ENCODE measurements around the gene SCN2A.

SCN2A gene

DNA sequence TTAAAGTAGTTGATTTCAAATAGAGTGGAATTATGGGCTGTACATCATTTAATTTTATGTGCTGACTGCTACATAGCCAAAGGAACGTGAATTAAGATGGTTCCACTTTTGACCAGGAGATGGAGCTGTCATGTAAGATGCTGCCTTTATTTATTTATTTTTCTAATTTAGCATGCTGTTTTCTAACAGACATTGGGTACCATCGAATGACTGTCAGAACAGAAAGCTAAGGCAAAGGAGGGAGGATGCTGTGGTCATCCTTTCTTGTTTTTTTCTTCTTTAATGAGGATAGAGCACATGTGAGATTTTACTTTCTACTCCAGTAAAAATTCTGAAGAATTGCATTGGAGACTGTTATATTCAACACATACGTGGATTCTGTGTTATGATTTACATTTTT is at the start of gene SCN2A:
SCN2A (plus strand) TSS at position 185 of the 400 bp plus-strand sequence. CDS start 56,410 bp downstream, outside the sequence.
- DNase-seq (ENCODE audit: low read depth in 4 of 4, low spot score in 1 of 4) = no peak

DNA sequence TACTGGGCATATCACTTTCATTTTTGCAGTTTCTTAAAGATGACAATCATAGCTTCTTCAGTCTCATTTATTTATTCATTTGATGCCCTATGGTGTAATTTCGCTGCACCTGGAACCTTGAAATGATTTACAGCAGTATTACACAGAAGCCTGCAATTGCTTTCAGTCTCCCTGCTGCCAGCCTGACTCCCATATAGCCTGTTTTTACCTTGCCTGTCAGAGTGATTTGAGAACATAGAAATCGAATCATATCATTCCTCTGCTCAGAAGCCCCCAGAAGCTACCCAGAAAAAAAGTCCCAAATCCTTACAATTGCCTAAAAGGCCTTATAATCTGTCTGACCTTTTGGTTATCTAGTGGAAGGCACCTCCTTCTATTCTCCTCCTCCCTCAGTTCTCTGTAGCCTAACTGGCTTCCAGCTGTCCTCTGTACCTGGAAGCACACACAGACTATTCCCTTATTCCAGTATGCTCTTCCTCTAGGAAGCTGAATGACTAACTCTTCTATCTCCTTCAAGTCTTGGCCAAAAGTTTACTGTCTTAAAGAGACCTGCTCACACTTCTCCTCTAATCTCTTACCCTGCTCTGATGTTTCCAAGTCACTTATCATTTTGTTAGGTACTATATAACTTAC is 48.0 kb upstream of the SCN2A start:
- DNase-seq (ENCODE audit: low read depth in 4 of 4, low spot score in 1 of 4) = no peak

DNA sequence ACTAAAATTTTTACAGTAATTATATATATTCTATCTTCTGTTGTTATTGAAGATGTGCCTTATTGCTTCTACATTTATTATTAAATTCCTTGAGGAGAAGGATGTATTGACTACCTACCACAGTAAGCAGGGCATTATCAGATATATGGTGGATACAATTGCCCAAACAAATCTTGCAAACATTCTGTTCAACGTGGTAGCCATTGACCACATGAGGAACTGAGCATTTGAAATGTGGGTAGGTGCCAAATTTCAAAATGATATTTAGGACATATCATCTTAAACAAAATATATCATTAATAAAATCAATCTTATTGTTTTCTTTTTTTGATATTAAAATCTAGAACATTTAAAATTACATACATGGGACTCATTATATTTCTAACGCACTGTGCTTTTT is 46.5 kb upstream of the SCN2A start:
- no peak for DNase-seq (ENCODE audit: low read depth in 4 of 4, low spot score in 1 of 4)

DNA sequence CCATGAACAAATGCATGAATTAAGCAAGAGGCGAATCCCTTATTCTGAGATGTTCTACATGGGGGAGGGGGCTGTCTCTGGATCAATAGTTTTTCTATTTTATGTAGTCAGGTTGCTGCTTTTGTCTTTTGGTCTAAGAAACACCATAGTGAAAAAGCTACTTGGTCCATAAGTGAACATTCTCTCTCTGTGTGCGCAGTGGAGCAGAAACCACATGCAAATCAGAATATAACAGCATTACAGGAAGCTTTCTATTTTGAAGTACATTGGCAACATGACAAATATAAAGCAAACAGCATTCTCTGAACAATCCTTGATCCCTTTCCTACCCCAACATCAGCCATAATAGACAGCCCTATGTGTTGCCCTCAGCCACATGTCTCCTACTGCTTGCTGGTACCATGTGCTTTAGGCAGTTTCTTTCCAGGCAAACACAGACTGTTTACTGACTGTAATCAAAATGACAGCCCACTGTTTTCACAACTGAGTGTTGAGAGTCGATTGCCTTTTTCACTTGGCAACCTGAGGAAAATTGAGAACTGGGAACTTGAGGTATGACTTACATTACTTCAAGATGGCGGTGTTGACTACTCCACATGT is 45.9 kb upstream of the SCN2A start:
- DNase-seq (ENCODE audit: low read depth in 4 of 4, low spot score in 1 of 4) = no peak

DNA sequence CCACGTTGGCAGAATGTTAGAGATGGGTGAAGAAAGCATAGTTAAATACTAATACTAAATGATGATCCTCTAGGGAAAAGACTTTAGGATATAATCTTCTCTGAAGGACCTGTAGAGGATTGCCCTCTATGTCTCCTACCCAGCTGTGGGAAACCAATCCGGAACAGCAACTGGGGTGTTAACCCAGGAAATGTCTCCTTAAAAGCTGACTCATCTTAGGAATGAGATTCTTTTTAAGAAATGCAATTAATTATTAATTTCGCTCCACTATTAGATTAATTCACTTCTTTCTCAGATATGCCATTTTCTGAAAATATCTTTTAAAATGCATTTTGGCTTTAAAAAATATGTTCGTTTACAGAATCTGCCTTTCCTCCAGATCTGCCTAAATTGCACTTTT is 42.8 kb upstream of the SCN2A start:
- no peak for DNase-seq (ENCODE audit: low read depth in 4 of 4, low spot score in 1 of 4)

DNA sequence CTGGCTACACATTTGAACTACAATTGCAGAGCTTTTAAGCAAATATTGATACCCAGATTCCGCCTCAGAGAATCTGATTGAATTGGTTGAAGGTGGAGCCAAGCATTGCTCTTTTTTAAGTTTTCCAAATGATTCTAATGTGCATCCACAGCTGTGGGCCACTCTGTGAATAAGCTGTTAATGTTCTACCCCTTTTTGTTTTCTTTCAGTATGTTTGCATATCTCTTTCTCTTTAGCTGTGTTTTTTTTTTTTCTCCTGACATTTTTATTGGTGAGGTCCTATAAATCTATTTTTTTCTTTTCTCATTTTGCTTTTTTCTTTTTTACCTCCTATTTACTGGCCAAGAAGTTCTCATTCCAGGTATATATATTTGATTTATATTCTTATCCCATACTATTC is 41.9 kb upstream of the SCN2A start:
- DNase-seq (ENCODE audit: low read depth in 4 of 4, low spot score in 1 of 4) = no peak

DNA sequence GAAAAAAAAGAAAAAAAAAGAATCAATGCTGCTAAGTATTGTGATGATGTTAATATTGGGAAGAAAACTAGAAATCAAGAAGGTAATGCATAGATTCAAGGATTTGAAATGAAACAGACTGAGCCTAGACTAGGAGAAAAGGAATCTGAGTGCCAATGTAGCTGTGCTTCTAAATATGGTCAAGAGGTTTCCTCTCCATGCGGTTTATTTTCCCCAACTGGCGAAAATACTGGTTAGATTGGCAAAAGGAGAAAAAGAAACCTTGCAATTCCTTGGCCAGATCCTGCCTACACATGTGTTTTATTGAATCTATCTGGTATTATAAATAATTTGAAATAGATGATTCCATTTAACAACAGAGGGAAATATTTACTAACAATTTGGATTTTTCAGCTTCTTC is 41.0 kb upstream of the SCN2A start:
- no peak for DNase-seq (ENCODE audit: low read depth in 4 of 4, low spot score in 1 of 4)

DNA sequence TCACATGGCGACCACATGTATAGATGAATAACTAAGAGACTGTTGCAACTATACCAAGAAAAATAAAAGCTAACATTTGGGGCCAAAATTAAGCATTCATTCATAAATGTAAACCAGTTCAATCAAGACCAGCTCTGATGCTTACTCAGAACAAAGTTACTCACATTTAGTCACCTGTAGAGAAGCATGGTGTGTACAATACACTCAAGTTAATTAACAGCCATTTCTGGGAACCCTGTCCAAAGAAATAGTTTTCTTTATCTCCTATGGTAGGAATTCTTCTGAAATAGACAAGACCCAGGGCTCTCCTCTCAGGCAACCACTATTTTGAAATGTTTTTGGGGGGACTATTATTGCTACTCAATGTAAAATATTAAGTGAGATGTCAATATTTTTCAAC is 37.0 kb upstream of the SCN2A start:
- DNase-seq (ENCODE audit: low read depth in 4 of 4, low spot score in 1 of 4) = no peak

DNA sequence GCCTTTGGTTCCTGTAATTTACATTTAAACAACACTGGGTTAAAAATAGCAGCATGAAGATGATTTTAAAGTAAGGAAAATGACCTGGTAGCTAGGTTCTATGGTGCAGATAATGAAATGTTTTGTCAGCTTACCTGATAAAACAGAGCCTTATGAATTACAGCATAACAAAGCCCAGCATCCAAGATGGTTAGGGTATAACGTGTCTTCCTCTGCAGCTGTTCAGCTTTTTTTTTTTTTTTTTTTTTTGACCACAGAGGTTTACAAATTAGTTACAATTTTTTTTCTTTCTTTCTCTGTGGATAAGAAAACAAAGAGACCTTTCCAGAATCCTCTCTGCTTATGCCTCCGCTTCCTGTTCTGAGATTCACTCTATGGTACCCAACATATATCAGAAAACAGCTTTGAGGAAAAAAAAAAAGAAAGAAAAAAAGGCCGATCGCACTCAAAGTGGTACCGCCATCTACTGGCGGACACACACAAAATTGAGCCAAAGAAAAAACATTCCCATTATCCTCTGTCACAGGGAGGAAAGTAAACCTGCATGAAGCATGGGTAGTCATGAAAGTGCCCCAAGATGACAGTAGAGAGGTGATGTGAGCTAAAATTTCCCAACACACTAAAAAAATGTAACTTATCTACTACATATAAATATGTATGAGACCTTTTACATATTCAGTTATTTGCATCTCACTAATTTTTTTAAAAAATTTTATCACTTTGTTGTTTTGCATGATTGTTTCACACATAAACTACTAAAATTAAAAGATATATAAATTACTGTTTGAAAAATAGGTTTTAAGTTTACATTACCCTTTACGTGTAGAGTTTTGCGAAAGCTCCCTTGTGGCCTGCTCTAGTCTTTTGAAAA is 35.3 kb upstream of the SCN2A start, which contains the start of gene SCN3A:
SCN3A (minus strand) TSS at position 362 of the 871 bp plus-strand sequence. CDS start 27,656 bp downstream, outside the sequence.
- no peak for DNase-seq (ENCODE audit: low read depth in 4 of 4, low spot score in 1 of 4)

DNA sequence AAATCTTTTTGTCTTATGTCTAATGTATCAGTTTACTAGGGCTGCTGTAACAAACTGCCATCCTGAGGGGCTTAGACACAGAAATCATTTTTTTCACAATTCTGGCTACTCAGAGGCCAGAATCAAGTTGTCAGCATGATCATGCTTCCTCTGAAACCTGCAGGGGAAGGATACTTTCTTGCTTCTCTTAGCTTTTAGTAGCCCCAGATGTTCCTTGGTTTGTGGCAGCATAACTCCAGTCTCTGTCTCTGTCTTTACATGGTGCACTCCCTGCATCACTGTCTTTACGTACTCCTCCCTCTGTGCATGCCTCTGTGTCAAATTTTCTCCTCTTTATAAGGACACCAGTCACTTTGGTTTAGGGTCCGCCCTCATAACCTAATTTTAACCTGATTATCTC is 33.3 kb upstream of the SCN2A start:
- no peak for DNase-seq (ENCODE audit: low read depth in 4 of 4, low spot score in 1 of 4)

DNA sequence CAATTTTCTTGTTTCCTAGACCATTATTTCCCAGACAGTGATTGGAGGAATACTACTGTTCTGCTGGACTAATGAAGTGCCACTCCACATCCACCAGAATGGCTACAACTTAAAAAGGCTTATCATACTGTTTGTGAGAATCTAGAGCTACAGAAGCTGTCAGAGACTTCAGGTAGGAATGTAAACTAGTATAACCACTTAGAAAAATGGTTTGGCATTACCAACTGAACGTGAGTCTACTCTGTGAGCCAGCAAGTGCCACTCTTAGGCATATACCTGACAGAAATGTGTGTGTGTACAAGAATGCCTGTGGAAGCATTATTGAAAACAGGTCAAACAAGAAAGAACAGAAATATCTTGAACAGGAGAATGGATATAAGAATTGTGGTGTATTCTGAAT is 31.1 kb upstream of the SCN2A start:
- no peak for DNase-seq (ENCODE audit: low read depth in 4 of 4, low spot score in 1 of 4)

DNA sequence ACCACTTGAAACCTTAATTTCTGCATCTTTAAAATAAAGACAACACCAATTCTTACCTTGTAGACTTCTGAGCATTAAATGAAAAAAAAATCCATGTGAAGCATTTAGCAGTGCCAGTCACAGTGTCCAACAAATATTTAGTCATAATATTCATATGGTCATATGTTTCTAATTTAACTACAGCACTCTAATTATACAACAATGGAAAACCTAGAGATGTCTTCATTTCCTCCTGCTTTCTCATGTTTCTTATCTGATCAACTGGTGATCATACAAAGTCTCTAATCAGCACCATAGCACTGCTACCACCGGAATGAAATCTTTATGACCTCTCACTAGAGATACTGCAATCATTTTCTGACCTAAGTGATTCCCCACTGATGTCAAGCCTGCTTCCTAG is 25.1 kb upstream of the SCN2A start:
- no peak for DNase-seq (ENCODE audit: low read depth in 4 of 4, low spot score in 1 of 4)

DNA sequence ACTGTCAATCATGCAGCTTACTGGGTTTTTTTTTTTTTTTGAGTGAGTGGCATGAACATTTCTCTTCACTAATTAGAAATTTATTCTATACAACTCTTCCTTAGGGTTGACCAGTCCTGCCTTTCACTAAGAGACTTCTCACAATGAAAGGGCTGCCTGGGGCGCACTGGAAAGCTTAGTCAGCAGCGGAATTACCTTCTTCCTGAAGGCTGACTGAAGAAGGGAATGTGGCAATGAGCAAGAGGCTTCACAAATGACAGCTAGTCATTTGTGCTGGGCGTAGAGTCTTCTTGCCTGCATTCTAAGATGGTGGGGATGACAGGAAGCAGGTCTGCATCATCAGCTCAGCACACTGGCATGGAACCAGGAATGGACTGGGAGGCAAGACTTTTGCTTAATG is 19.7 kb upstream of the SCN2A start:
- DNase-seq (ENCODE audit: low read depth in 4 of 4, low spot score in 1 of 4) = no peak

DNA sequence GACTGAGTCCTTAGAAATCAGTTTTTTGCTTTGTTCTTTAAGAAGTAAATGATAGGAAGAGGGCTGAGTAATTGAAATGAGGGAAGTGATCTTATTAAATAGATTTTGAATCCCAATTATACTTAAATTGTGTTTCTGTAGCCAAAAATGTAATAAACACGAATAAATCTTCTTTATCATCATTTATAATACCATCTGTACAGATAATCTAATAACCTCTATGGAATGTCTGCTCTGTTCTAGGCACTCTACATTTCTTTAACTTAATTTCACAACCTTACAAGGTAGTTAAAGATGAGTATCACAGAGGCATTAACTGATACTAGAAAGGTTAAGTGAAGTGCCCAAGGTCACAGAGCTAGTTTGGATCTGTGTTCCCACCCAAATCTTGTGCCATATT is 14.3 kb upstream of the SCN2A start:
- DNase-seq (ENCODE audit: low read depth in 4 of 4, low spot score in 1 of 4) = no peak

DNA sequence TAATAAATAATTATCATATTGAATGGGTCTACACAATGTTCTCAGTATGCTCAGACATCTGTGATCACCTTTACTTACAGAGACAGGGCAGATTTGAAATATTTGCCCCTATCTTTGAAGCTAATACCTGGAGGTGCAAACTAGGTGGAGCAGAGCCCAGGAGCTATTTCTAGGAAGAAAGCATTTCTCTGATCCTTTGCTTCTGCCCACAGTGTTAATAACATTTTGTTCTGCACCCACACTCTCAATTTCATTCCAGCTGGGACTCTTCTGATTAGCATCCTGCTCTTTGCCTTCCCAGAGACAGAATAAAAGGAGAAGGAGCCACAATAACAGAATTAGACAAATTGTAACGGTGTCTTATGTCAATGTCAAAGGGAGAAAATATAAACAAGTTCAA is 11.6 kb upstream of the SCN2A start:
- DNase-seq (ENCODE audit: low read depth in 4 of 4, low spot score in 1 of 4) = no peak

DNA sequence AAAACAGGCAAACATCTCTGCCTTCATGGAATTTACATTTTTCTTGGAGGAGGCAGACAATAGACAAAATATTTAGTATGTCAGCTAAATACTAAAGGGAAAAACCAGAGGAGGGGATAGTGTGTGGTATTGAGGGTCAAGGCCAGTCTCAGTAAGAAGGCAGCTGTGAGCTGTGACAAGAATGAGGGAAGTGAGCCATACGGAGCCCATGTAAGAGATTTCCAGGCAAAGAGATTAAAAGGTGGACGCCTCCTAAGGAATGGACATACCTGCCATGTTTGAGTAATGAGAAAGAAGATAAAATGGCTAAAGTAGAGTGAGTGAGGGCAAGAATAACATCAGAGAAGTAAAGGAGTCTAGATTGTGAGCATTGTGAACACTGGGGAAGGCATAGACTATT is 2.2 kb upstream of the SCN2A start:
- DNase-seq (ENCODE audit: low read depth in 4 of 4, low spot score in 1 of 4) = no peak

DNA sequence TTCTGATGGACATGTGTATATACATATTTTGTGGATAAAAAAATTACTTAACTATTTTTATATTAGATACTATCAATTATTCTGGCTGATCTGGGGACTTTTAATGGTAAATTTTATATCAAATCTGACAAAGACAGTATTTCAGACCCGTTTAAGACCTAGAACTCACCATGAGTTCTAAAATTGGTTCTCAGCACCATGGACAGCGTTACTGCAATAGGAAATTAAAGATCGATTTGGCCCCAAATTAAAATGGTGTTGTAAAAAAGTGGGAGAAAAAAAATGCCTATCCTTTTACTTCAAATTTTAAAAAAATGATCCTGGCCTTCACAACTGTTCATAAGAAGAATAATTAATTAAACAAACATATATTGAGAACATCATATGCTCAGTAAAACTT is 919 bp upstream of the SCN2A start:
- no peak for DNase-seq (ENCODE audit: low read depth in 4 of 4, low spot score in 1 of 4)

DNA sequence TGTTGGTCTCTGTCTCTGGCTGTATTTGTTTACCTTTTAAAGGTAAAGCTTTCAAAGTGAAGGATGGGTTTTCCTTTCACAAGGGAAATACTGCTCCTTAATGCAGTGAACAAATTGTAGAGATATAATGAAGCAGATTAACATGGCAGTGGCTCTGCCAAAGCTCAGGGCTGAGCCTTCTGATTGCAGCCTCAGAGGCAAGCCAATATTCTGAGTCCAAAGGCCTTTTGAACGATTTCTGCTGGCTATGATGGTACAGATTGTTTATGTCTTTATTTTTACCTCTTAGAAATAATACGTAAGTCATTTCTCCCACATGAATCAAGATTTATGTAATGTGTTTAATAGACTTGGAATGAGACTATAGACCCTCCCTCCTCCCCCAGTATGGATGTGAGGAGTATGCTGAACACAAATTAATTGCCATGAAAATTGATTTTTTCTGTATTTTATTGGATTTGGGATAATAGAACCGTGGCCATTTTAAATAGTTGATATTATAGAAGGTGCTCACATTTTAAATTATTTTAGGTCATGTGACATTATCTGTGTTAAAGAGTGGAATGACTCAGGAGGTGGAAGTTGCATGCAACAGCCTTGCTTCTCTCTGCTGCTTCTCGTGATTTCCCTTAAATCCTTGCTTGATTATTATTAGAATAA is 772 bp downstream of the SCN2A start:
- DNase-seq (ENCODE audit: low read depth in 4 of 4, low spot score in 1 of 4) = no peak

DNA sequence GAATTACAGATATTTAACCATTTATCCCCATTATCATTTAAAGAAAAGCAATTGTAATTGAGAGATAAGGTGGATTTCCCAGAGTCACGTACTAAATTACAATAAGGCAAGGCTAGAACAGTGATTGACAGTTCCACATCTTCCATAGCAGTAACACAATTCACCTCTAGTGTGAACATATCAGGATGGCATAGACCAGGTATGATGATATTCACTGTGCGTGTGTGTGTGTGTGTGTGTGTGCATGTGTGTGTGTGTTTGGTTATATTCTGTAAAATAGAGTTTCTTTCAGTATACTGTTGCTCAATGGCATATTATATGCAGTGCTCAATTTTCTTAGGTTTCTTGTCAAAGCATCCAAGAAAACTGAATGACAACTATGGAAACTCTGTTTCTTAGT is 1.7 kb downstream of the SCN2A start:
- DNase-seq (ENCODE audit: low read depth in 4 of 4, low spot score in 1 of 4) = no peak

DNA sequence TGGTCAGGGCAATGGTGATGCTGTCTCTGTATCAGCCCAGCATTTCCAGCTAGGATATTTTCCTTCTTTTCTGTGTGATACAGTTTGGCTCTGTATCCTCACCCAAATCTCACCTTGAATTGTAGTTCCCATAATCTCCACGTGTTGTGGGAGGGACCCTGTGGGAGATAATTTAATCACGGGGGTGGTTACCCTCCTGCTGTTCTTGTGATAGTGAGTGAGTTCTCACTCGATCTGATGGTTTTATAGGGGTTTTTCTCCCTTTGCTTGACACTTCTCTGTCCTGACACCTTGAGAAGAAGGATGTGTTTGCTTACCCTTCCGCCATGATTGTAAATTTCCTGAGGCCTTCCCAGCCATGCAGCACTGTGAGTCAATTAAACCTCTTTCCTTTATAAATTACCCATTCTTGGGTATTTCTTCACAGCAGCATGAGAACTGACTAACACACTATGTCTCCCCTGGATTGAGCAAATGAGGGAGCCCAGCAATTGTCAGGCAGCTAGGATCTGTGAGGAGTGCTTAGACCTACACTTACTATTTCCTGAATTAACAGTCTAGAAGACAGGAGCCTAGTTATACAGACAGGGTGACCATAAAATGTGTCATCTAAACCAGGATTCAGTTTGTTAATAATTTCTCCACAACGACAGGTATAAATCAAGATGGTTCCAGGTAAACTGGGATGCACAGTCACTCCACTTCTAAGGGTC is 6.0 kb downstream of the SCN2A start:
- no peak for DNase-seq (ENCODE audit: low read depth in 4 of 4, low spot score in 1 of 4)

DNA sequence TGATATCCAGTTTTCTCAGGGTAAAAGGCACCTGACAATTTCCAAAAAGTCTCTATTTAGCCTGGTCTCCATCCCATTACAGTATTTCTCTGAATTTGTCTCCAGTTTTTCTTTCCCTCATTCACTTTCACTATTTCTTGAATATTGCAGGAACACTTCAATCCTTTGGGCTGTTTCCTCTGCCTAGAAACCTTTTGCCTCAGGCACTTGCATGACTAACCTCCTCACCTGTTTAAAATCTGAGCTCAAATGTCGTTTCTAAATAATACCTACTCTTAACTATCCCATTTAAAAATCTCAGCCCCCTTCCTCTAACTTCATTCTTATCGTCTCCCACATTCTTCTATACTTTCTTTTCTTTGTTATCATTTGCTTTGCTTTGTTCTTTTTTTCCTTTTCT is 9.0 kb downstream of the SCN2A start:
- DNase-seq (ENCODE audit: low read depth in 4 of 4, low spot score in 1 of 4) = no peak
